ENCODE results near the gene RAD51.

RAD51 gene

GRCh38 chr15:40691737-40692136 lies 3.2 kb upstream of the RAD51 start:
- WGBS (ENCODE audit: extremely low coverage, insufficient coverage, low lambda C conversion rate) = no CpG with 5 or more reads among the region's 4 CpGs
- no peak for DNase-seq
- Histone ChIP-seq H3K56ac (ENCODE audit: low read length) (no peak overlapping the region), H4K8ac (ENCODE audit: low read depth, low read length) (no peak overlapping the region), H3K23ac (ENCODE audit: low read length) (no peak overlapping the region), H2BK120ac (ENCODE audit: low read depth, low read length) (no peak overlapping the region), H3K36me3 (ENCODE audit: control insufficient read depth, insufficient read depth, low read length) (no peaks in the 10 kb centered on the region), H3K4me1 (ENCODE audit: control insufficient read depth, low read depth, low read length) (no peaks in the 10 kb centered on the region), H3K18ac (ENCODE audit: low read length) (no peak overlapping the region), H2AK5ac (ENCODE audit: low read length) (no peak overlapping the region), H2BK5ac (ENCODE audit: low read length) (no peak overlapping the region), H2BK15ac (replicated peaks; ENCODE audit: low read depth) (no peak overlapping the region), H3K9ac (ENCODE audit: low read length) (no peak overlapping the region), H3K79me2 (ENCODE audit: control insufficient read depth, insufficient read depth, low read length) (peaks cover 3% of the 10 kb centered on the region), H3K27ac (ENCODE audit: low read depth, low read length) (no peak overlapping the region), H4K5ac (ENCODE audit: low read length) (no peak overlapping the region), H3K4me3 (ENCODE audit: low read length) (no peak overlapping the region), H3K4ac (ENCODE audit: low read depth, low read length) (no peak overlapping the region), H3K79me1 (ENCODE audit: low read length) (no peaks in the 10 kb centered on the region), H3K27me3 (ENCODE audit: insufficient read depth, low read length, poor library complexity) (no peaks in the 10 kb centered on the region), H3K4me2 (ENCODE audit: low read length) (no peak overlapping the region)

- no peak overlapping the region for H3K23ac ChIP-seq (ENCODE audit: low read length)
- H3K4ac ChIP-seq (ENCODE audit: low read depth, low read length) = no peak overlapping the region
- no peak overlapping the region for H2AK5ac ChIP-seq (ENCODE audit: low read length)
- no peaks in the 10 kb centered on the region for H3K79me1 ChIP-seq (ENCODE audit: low read length)
- H2BK15ac ChIP-seq (replicated peaks; ENCODE audit: low read depth) = no peak overlapping the region
- no peak for DNase-seq
- no peak overlapping the region for H4K8ac ChIP-seq (ENCODE audit: low read depth, low read length)
- H2BK5ac ChIP-seq (ENCODE audit: low read length) = no peak overlapping the region
- H3K4me3 ChIP-seq (ENCODE audit: low read length) = peak overlapping the region; percentile 88
- peak overlapping the region; percentile 96 for H3K56ac ChIP-seq (ENCODE audit: low read length)
- peak overlapping the region; percentile 91 for H3K4me2 ChIP-seq (ENCODE audit: low read length)
- no peaks in the 10 kb centered on the region for H3K36me3 ChIP-seq (ENCODE audit: control insufficient read depth, insufficient read depth, low read length)
- H3K27ac ChIP-seq (ENCODE audit: low read depth, low read length) = peak overlapping the region; percentile 20
- WGBS (ENCODE audit: extremely low coverage, insufficient coverage, low lambda C conversion rate) = no CpG with 5 or more reads among the region's 31 CpGs
- H3K18ac ChIP-seq (ENCODE audit: low read length) = no peak overlapping the region
- no peak overlapping the region for H4K5ac ChIP-seq (ENCODE audit: low read length)
- peak overlapping the region; percentile 97 for H3K9ac ChIP-seq (ENCODE audit: low read length)
- no peaks in the 10 kb centered on the region for H3K27me3 ChIP-seq (ENCODE audit: insufficient read depth, low read length, poor library complexity)
- H3K79me2 ChIP-seq (ENCODE audit: control insufficient read depth, insufficient read depth, low read length) = peaks cover 3% of the 10 kb centered on the region
- no peak overlapping the region for H2BK120ac ChIP-seq (ENCODE audit: low read depth, low read length)
- H3K4me1 ChIP-seq (ENCODE audit: control insufficient read depth, low read depth, low read length) = no peaks in the 10 kb centered on the region
These were observed 878 bp upstream of the RAD51 start for GRCh38 chr15:40693904-40694687.

DNA sequence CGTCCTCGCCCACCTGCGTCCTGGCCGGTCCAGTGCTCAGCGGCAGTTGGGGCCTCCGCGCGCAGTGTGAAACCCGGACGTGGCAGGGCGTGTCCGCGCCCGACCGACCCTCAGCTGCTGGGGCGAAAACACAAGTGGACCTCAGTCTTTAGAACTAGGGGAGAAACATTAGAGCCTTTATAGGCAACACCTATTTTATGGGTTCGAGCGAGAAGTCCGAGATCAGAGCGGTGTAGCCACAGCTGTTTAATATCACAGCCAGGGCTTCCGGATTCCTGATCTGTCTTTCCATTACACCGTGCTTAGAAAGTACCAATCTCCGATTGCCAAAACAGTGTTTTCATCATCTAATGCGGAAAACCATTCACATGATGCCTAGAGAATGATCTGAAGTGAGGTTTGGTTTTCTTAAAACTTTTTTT lies 506 bp downstream of the RAD51 start:
- no peaks in the 10 kb centered on the region for H3K4me1 ChIP-seq (ENCODE audit: control insufficient read depth, low read depth, low read length)
- H3K56ac ChIP-seq (ENCODE audit: low read length) = peak overlapping the region; percentile 96
- H4K5ac ChIP-seq (ENCODE audit: low read length) = no peak overlapping the region
- H2BK15ac ChIP-seq (replicated peaks; ENCODE audit: low read depth) = no peak overlapping the region
- peak overlapping the region; percentile 86 for H3K4me2 ChIP-seq (ENCODE audit: low read length)
- peak overlapping the region; percentile 53 for H3K27ac ChIP-seq (ENCODE audit: low read depth, low read length)
- no peak overlapping the region for H2BK5ac ChIP-seq (ENCODE audit: low read length)
- no peak overlapping the region for H2AK5ac ChIP-seq (ENCODE audit: low read length)
- H4K8ac ChIP-seq (ENCODE audit: low read depth, low read length) = no peak overlapping the region
- H3K36me3 ChIP-seq (ENCODE audit: control insufficient read depth, insufficient read depth, low read length) = peaks cover 3% of the 10 kb centered on the region
- peak overlapping the region; percentile 7 for H3K18ac ChIP-seq (ENCODE audit: low read length)
- DNase-seq = no peak
- H3K23ac ChIP-seq (ENCODE audit: low read length) = peak overlapping the region; percentile 91
- peak overlapping the region; percentile 97 for H3K9ac ChIP-seq (ENCODE audit: low read length)
- WGBS (ENCODE audit: extremely low coverage, insufficient coverage, low lambda C conversion rate) = no CpG with 5 or more reads among the region's 24 CpGs
- no peak overlapping the region for H2BK120ac ChIP-seq (ENCODE audit: low read depth, low read length)
- H3K79me1 ChIP-seq (ENCODE audit: low read length) = peaks cover 2% of the 10 kb centered on the region
- peak overlapping the region; percentile 88 for H3K4me3 ChIP-seq (ENCODE audit: low read length)
- peaks cover 3% of the 10 kb centered on the region for H3K79me2 ChIP-seq (ENCODE audit: control insufficient read depth, insufficient read depth, low read length)
- H3K27me3 ChIP-seq (ENCODE audit: insufficient read depth, low read length, poor library complexity) = no peaks in the 10 kb centered on the region
- H3K4ac ChIP-seq (ENCODE audit: low read depth, low read length) = peak overlapping the region; percentile 40

DNA sequence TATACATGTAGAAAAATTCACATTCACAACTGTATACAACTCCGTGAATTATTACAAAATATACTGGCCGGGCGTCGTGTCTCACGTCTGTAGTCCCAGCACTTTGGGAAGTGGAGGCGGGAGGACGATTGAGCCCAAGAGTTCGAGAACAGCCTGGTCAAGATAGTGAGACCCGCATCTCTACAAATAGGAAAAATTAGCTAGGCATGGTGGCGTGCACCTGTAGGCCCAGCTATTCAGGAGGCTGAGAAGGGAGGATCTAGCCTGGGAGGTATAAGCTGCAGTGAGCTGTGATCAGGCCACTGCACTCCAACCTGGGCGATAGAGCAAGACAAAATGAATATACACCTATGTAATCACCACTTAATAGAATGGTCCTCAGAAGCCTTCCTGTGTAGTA lies 1.3 kb downstream of the RAD51 start:
- H3K9ac ChIP-seq (ENCODE audit: low read length) = peak overlapping the region; percentile 14
- H2AK5ac ChIP-seq (ENCODE audit: low read length) = no peak overlapping the region
- no peaks in the 10 kb centered on the region for H3K27me3 ChIP-seq (ENCODE audit: insufficient read depth, low read length, poor library complexity)
- no CpG with 5 or more reads among the region's 11 CpGs for WGBS (ENCODE audit: extremely low coverage, insufficient coverage, low lambda C conversion rate)
- H3K4me1 ChIP-seq (ENCODE audit: control insufficient read depth, low read depth, low read length) = no peaks in the 10 kb centered on the region
- no peak overlapping the region for H2BK5ac ChIP-seq (ENCODE audit: low read length)
- H4K8ac ChIP-seq (ENCODE audit: low read depth, low read length) = no peak overlapping the region
- no peak overlapping the region for H3K4me3 ChIP-seq (ENCODE audit: low read length)
- peaks cover 6% of the 10 kb centered on the region for H3K36me3 ChIP-seq (ENCODE audit: control insufficient read depth, insufficient read depth, low read length)
- no peak for DNase-seq
- no peak overlapping the region for H3K23ac ChIP-seq (ENCODE audit: low read length)
- peak overlapping the region; percentile 26 for H3K4me2 ChIP-seq (ENCODE audit: low read length)
- H3K4ac ChIP-seq (ENCODE audit: low read depth, low read length) = no peak overlapping the region
- no peak overlapping the region for H3K18ac ChIP-seq (ENCODE audit: low read length)
- no peak overlapping the region for H2BK120ac ChIP-seq (ENCODE audit: low read depth, low read length)
- no peak overlapping the region for H4K5ac ChIP-seq (ENCODE audit: low read length)
- peak overlapping the region; percentile 47 for H3K56ac ChIP-seq (ENCODE audit: low read length)
- H3K79me1 ChIP-seq (ENCODE audit: low read length) = peaks cover 2% of the 10 kb centered on the region
- H3K27ac ChIP-seq (ENCODE audit: low read depth, low read length) = no peak overlapping the region
- H3K79me2 ChIP-seq (ENCODE audit: control insufficient read depth, insufficient read depth, low read length) = peaks cover 3% of the 10 kb centered on the region
- no peak overlapping the region for H2BK15ac ChIP-seq (replicated peaks; ENCODE audit: low read depth)

GRCh38 chr15:40697916-40698315 lies 2.9 kb downstream of the RAD51 start:
- Histone ChIP-seq H4K8ac (ENCODE audit: low read depth, low read length) (no peak overlapping the region), H3K79me2 (ENCODE audit: control insufficient read depth, insufficient read depth, low read length) (peaks cover 3% of the 10 kb centered on the region), H3K36me3 (ENCODE audit: control insufficient read depth, insufficient read depth, low read length) (peaks cover 6% of the 10 kb centered on the region), H2BK120ac (ENCODE audit: low read depth, low read length) (no peak overlapping the region), H3K23ac (ENCODE audit: low read length) (no peak overlapping the region), H3K9ac (ENCODE audit: low read length) (no peak overlapping the region), H2BK15ac (replicated peaks; ENCODE audit: low read depth) (no peak overlapping the region), H3K27ac (ENCODE audit: low read depth, low read length) (no peak overlapping the region), H4K5ac (ENCODE audit: low read length) (no peak overlapping the region), H2BK5ac (ENCODE audit: low read length) (no peak overlapping the region), H3K56ac (ENCODE audit: low read length) (no peak overlapping the region), H3K18ac (ENCODE audit: low read length) (no peak overlapping the region), H3K79me1 (ENCODE audit: low read length) (peaks cover 2% of the 10 kb centered on the region), H3K4me1 (ENCODE audit: control insufficient read depth, low read depth, low read length) (no peaks in the 10 kb centered on the region), H3K4me3 (ENCODE audit: low read length) (no peak overlapping the region), H3K4me2 (ENCODE audit: low read length) (no peak overlapping the region), H2AK5ac (ENCODE audit: low read length) (no peak overlapping the region), H3K27me3 (ENCODE audit: insufficient read depth, low read length, poor library complexity) (no peaks in the 10 kb centered on the region), H3K4ac (ENCODE audit: low read depth, low read length) (no peak overlapping the region)
- no CpG with 5 or more reads among the region's 7 CpGs for WGBS (ENCODE audit: extremely low coverage, insufficient coverage, low lambda C conversion rate)
- DNase-seq = no peak

DNA sequence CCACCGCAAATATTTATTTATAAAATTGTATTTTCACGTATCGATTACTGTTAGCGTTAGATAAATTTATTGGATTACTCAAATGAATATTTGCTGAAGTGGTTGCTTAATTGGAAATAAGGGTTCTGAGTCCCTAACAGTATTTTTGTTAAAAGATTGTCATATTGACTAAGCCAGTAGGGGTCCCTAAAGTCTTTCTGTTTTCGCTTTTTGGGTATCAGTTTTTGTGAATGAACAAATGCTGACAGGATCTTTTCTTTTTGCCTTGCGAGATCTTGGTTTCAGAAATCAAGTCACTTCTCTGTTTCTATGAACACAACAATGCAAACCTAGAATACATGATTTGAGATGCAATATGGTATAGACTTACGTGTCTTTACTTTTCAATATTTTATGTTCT lies 7.1 kb downstream of the RAD51 start:
- Histone ChIP-seq H3K23ac (ENCODE audit: low read length) (no peak overlapping the region), H3K18ac (ENCODE audit: low read length) (no peak overlapping the region), H3K56ac (ENCODE audit: low read length) (no peak overlapping the region), H3K9ac (ENCODE audit: low read length) (no peak overlapping the region), H3K36me3 (ENCODE audit: control insufficient read depth, insufficient read depth, low read length) (peaks cover 6% of the 10 kb centered on the region), H3K27me3 (ENCODE audit: insufficient read depth, low read length, poor library complexity) (no peaks in the 10 kb centered on the region), H3K79me1 (ENCODE audit: low read length) (peaks cover 2% of the 10 kb centered on the region), H2AK5ac (ENCODE audit: low read length) (no peak overlapping the region), H3K4me2 (ENCODE audit: low read length) (no peak overlapping the region), H3K4ac (ENCODE audit: low read depth, low read length) (no peak overlapping the region), H4K8ac (ENCODE audit: low read depth, low read length) (no peak overlapping the region), H4K5ac (ENCODE audit: low read length) (no peak overlapping the region), H3K4me3 (ENCODE audit: low read length) (no peak overlapping the region), H3K79me2 (ENCODE audit: control insufficient read depth, insufficient read depth, low read length) (no peaks in the 10 kb centered on the region), H2BK15ac (replicated peaks; ENCODE audit: low read depth) (no peak overlapping the region), H3K4me1 (ENCODE audit: control insufficient read depth, low read depth, low read length) (no peaks in the 10 kb centered on the region), H2BK120ac (ENCODE audit: low read depth, low read length) (no peak overlapping the region), H2BK5ac (ENCODE audit: low read length) (no peak overlapping the region), H3K27ac (ENCODE audit: low read depth, low read length) (no peak overlapping the region)
- DNase-seq = peak; percentile 16
- no CpG with 5 or more reads among the region's 7 CpGs for WGBS (ENCODE audit: extremely low coverage, insufficient coverage, low lambda C conversion rate)
